K562 (cell line): Measurements from ENCODE around the gene HSD17B8. TPM values are rescaled to one million over a fixed set of nuclear protein-coding genes. Genes with fewer than 3 reads are reported as not detected.

Experiments used
- ADNP ChIP-seq: fragments of 200-800 bp; sonication (Bioruptor generic); IDR thresholded peaks from 2 replicates; pipeline ENCODE4 v1.6.1; 2016; ENCODE audit warnings: missing genetic modification characterization, missing compliant biosample characterization
- E2F6 ChIP-seq, 2 experiments: IDR thresholded peaks; 2 replicates each; pipeline ENCODE4 v1.6.1; 2011; ENCODE audit warnings: borderline replicate concordance in 1 of 2, control low read depth in 1 of 2, low read depth in 1 of 2, low read length in 1 of 2, mild to moderate bottlenecking in 1 of 2, mixed read lengths in 1 of 2, moderate library complexity in 1 of 2; ENCODE audit not compliant: insufficient read depth in 1 of 2, insufficient read length in 1 of 2, poor library complexity in 1 of 2, severe bottlenecking in 1 of 2; ENCODE audit errors: extremely low read depth in 1 of 2
- HDAC8 ChIP-seq: fragments of 450-650 bp; IDR thresholded peaks from 2 replicates; pipeline ENCODE4 v1.6.1; 2016; ENCODE audit warnings: mild to moderate bottlenecking, missing genetic modification characterization, moderate library complexity, missing compliant biosample characterization
- HNRNPH1 ChIP-seq: fragments of 200-400 bp; formaldehyde crosslinking; optimal IDR thresholded peaks from 2 replicates; pipeline ENCODE3; 2017; ENCODE audit warnings: low read depth, mild to moderate bottlenecking, low read length, moderate library complexity
- JUND ChIP-seq, 2 experiments: IDR thresholded peaks; 2 replicates in 1 of 2; 3 replicates in 1 of 2; pipeline ENCODE4 v1.6.1; 2011; ENCODE audit warnings: borderline replicate concordance in 2 of 2, low read depth in 2 of 2, low read length in 2 of 2, improper control_type of control experiment in 1 of 2, missing biosample characterization in 1 of 2, missing genetic modification characterization in 1 of 2, missing genetic modification reagents in 1 of 2
- KLF13 ChIP-seq: fragments of 450-650 bp; IDR thresholded peaks from 2 replicates; pipeline ENCODE4 v1.6.1; 2016; ENCODE audit warnings: missing genetic modification characterization, low read depth, mild to moderate bottlenecking, missing compliant biosample characterization, moderate library complexity, borderline replicate concordance
- MTA1 ChIP-seq: fragments of 450-650 bp; IDR thresholded peaks from 2 replicates; pipeline ENCODE4 v1.6.1; 2017; ENCODE audit warnings: borderline replicate concordance
- NCOA1 ChIP-seq: fragments of 450-650 bp; IDR thresholded peaks from 2 replicates; pipeline ENCODE4 v1.6.1; 2016; ENCODE audit warnings: low read depth
- TBL1XR1 ChIP-seq, 2 experiments: IDR thresholded peaks; 2 replicates each; pipeline ENCODE4 v1.6.1; 2012; ENCODE audit warnings: improper control_type of control experiment in 2 of 2, low read length in 2 of 2, mild to moderate bottlenecking in 1 of 2
- ZKSCAN3 ChIP-seq: fragments of 250-450 bp; sonication (Bioruptor Pico); IDR thresholded peaks from 2 replicates; pipeline ENCODE4 v1.4.0; 2020
- ZNF518B ChIP-seq: fragments of 250-450 bp; sonication (Bioruptor Pico); IDR thresholded peaks from 2 replicates; pipeline ENCODE4 v1.5.0; 2021; ENCODE audit warnings: mild to moderate bottlenecking, moderate library complexity
- ZNF592 ChIP-seq: fragments of 450-650 bp; IDR thresholded peaks from 2 replicates; pipeline ENCODE4 v1.6.1; 2017; ENCODE audit warnings: antibody characterized with exemption, mild to moderate bottlenecking
- polyA plus RNA-seq, 8 experiments: library from polyadenylated mRNA; depleted of rRNA in 4 of 8; stranded (reverse) in 5 of 8; unstranded in 3 of 8; fragments of >200 nt; fragmentation: Nextera tagmentation in 2 of 8; fragmentation: Illumina TruSeq in 1 of 8; extraction: Ambion mirVana in 2 of 8; extraction: Trizol in 1 of 8; gene quantifications; 2 replicates each; pipeline versions ENCODE4 v1.2.1 to v1.2.3, GENCODE V29; 2011 to 2014; ENCODE audit warnings: inconsistent platforms in 1 of 8, missing spikeins in 1 of 8
- total RNA-seq, 7 experiments: library from RNA; depleted of rRNA in 6 of 7; stranded (reverse); fragments of >200 nt in 6 of 7; fragmentation: Illumina TruSeq in 2 of 7; extraction: Trizol in 2 of 7; gene quantifications; 2 replicates each; pipeline versions ENCODE4 v1.2.1 to v1.2.3, GENCODE V29; 2011 to 2021; ENCODE audit warnings: low replicate concordance in 1 of 7
- TF ChIP-seq, protein P1 (sequence below): fragments of 450-650 bp; formaldehyde crosslinking; IDR thresholded peaks from 2 replicates; pipeline ENCODE4 v1.4.0; 2022; ENCODE audit warnings: missing genetic modification characterization
- TF ChIP-seq, protein P2 (sequence below), 2 experiments: fragments of 450-650 bp; IDR thresholded peaks; 2 replicates each; pipeline ENCODE4 v1.6.1; 2016

Gene HSD17B8
- total and polyA plus RNA-seq, 9 of the 15 experiments (the other 6 are each of a cell fraction or from before 2014, with no cell fraction given) = 3.7 to 35.2 (median 14.2) TPM

DNA sequence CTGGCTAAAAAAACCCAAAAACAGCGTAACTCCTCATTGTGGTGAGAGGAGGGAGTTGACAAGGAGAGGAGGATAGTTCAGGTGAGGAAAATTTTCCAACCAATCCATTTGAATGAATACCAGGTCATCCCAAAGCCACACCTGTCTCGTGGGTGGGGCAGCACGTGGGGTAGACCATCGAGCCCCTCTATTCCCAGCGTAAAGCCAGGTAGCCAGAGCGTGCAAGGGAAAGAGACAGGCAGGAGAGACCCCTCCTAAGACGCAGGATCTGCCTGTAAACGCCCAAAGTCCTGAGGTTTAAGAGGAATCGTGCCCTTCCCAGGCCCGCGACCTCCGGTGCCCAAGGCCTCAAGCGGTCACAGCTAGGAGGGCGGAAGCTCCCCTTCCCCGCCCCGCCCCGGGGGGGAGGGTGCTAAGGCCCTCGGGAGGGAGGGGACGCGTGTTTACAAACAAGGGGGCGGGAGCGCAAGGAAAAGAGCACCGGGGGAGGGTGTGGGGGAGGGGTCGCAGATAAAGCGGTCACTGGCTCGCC is 4.7 kb upstream of the HSD17B8 start (continued):
- TF ChIP-seq, protein P1, sequence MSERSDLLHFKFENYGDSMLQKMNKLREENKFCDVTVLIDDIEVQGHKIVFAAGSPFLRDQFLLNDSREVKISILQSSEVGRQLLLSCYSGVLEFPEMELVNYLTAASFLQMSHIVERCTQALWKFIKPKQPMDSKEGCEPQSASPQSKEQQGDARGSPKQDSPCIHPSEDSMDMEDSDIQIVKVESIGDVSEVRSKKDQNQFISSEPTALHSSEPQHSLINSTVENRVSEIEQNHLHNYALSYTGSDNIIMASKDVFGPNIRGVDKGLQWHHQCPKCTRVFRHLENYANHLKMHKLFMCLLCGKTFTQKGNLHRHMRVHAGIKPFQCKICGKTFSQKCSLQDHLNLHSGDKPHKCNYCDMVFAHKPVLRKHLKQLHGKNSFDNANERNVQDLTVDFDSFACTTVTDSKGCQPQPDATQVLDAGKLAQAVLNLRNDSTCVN (CRISPR knock-in tag) = no peak
- TF ChIP-seq ZNF592 = peak; percentile 49
- TF ChIP-seq, protein P2, sequence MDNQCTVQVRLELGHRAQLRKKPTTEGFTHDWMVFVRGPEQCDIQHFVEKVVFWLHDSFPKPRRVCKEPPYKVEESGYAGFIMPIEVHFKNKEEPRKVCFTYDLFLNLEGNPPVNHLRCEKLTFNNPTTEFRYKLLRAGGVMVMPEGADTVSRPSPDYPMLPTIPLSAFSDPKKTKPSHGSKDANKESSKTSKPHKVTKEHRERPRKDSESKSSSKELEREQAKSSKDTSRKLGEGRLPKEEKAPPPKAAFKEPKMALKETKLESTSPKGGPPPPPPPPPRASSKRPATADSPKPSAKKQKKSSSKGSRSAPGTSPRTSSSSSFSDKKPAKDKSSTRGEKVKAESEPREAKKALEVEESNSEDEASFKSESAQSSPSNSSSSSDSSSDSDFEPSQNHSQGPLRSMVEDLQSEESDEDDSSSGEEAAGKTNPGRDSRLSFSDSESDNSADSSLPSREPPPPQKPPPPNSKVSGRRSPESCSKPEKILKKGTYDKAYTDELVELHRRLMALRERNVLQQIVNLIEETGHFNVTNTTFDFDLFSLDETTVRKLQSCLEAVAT (IDR thresholded peaks at IDR 0.05) = no peak
- 0 out of 4 replicates have a peak, but pooled peaks of 1 of the 2 experiments have one; percentile 46 for TF ChIP-seq TBL1XR1 (IDR thresholded peaks at IDR 0.05; ENCODE audit: low read length in 2 of 2)
- peak; percentile 49; the same call in 1 of the 2 replicates for TF ChIP-seq KLF13 (tag)
- no peak for TF ChIP-seq HDAC8 (tag)
- peak in 1 of 2 experiments; percentile 78 for TF ChIP-seq E2F6 (IDR thresholded peaks at IDR 0.05; ENCODE audit: borderline replicate concordance in 1 of 2, extremely low read depth in 1 of 2, insufficient read depth in 1 of 2, insufficient read length in 1 of 2, low read depth in 1 of 2, low read length in 1 of 2, poor library complexity in 1 of 2, severe bottlenecking in 1 of 2)
- TF ChIP-seq ZNF518B (CRISPR knock-in tag) = no peak
- no peak for TF ChIP-seq MTA1
- peak; percentile 29; the same call in 1 of the 2 replicates for TF ChIP-seq NCOA1
- TF ChIP-seq ZKSCAN3 = no peak
- TF ChIP-seq HNRNPH1 = no peak
- TF ChIP-seq JUND (IDR thresholded peaks at IDR 0.05; ENCODE audit: borderline replicate concordance, low read depth, low read length) = no peak
- peak; percentile 47; the same call in 1 of the 3 replicates for TF ChIP-seq JUND (tag; IDR thresholded peaks at IDR 0.05; ENCODE audit: borderline replicate concordance, low read depth, low read length)
- no peak for TF ChIP-seq ADNP (tag)
